Right lobe of liver (tissue), 6 donors: ENCODE measurements around the gene P2RX5. TPM values are rescaled to one million over a fixed set of nuclear protein-coding genes. Genes with fewer than 3 reads are reported as not detected.
A peak's percentile ranks its signal among the peaks of the same experiment; 100 is the strongest.

Source experiments
- ATAC-seq, 4 donors: fragments of 200-7000 bp; cut with Tn5 transposase; one replicate each; pipeline ENCODE4 v1.9.1; 2020; ENCODE audit warnings: mild to moderate bottlenecking in 4 of 4, moderate library complexity in 4 of 4
- DNase-seq, 3 donors: peaks; one replicate each; pipeline ENCODE4 v3.0.0-alpha.2; 2020
- H3K27ac ChIP-seq, 3 donors: fragments of 200-600 bp; one replicate each; pipeline ENCODE4 v1.8.0; 2022
- H3K27me3 ChIP-seq, 2 donors: fragments of 200-600 bp; one replicate each; pipeline ENCODE4 v1.8.0; 2022
- H3K36me3 ChIP-seq, 4 donors: fragments of 200-600 bp; sonication (generic) in 1 of 4; one replicate each; pipeline versions ENCODE4 v1.5.1 to v1.8.0; 2017 to 2022; ENCODE audit warnings: control low read depth in 1 of 4
- H3K4me1 ChIP-seq, 4 donors: fragments of 200-600 bp; sonication (generic) in 1 of 4; one replicate each; pipeline versions ENCODE4 v1.5.1 to v1.8.0; 2017 to 2022; ENCODE audit warnings: control low read depth in 1 of 4
- H3K4me3 ChIP-seq, 3 donors: fragments of 200-600 bp; one replicate each; pipeline ENCODE4 v1.8.0; 2022
- H3K9me3 ChIP-seq, 4 donors: fragments of 200-600 bp; sonication (generic) in 1 of 4; one replicate each; pipeline versions ENCODE4 v1.5.1 to v1.8.0; 2017 to 2022; ENCODE audit warnings: control low read depth in 1 of 4
- CTCF ChIP-seq, 4 donors: fragments of 200-600 bp in 3 of 4; fragments of 450-650 bp in 1 of 4; IDR thresholded peaks; one replicate each; pipeline versions ENCODE4 v1.5.1 to v1.8.0; 2016 to 2022; ENCODE audit warnings: antibody characterized with exemption in 4 of 4, mild to moderate bottlenecking in 2 of 4
- POLR2A ChIP-seq: fragments of 450-650 bp; IDR thresholded peaks from one replicate; pipeline ENCODE4 v1.6.1; 2017; ENCODE audit warnings: antibody characterized with exemption, mild to moderate bottlenecking
- WGBS: methylation state at CpG from one replicate; pipeline ENCODE4 v1.1.6; 2018; ENCODE audit warnings: low coverage, low lambda C conversion rate; ENCODE audit not compliant: insufficient coverage; ENCODE audit errors: missing lambda C conversion rate; 5-methylcytosine and 5-hydroxymethylcytosine counted together
- intact Hi-C, 2 donors: fragments of 100-400 bp; cut with DNase I; formaldehyde crosslinking; loops; one replicate each; pipeline versions ENCODE4 v1.11.2 to v1.14.1; 2022
- total RNA-seq, 6 experiments: library from RNA; depleted of rRNA in 2 of 6; stranded (reverse); fragments of >200 nt in 2 of 6; fragmentation: NEBNext Ultra II Directional in 3 of 6; extraction: Animal tissue kit (Norgen Biotek cat#: 25700) in 3 of 6; gene quantifications; one replicate each; pipeline versions ENCODE4 v1.1.0 to v1.2.4, GENCODE V29; 2016 to 2023
- donor health status: DM: no; HTN: yes; CAD: no.
- donor health status: DM: no; HTN: no; CAD: no.
- donor health status: DM: no; HTN: no; CAD: no.
- donor health status: DM: no; HTN: yes; CAD: no.
- donor health status: DM: no; HTN: yes; CAD: no.

P2RX5 gene
- total RNA-seq, 6 experiments from 2014 or later: 0.13 to 1.1 (median 0.40) TPM

- ATAC-seq (no peak), DNase-seq (peak in 1 of 3 donors; percentile 49)
- WGBS: 75% methylated on average over 12 of the region's 44 CpGs
- no peak overlapping the region for H3K4me3 ChIP-seq
- no peak overlapping the region for H3K27ac ChIP-seq
- intact Hi-C loops: no loop called here
- no peaks in the 10 kb centered on the region for H3K9me3 ChIP-seq
- no peaks in the 10 kb centered on the region for H3K4me1 ChIP-seq
- H3K36me3 ChIP-seq: no peaks in the 10 kb centered on the region
- TF ChIP-seq CTCF (IDR thresholded peaks at IDR 0.05) (no peak), POLR2A (no peak)
- H3K27me3 ChIP-seq: no peaks in the 10 kb centered on the region
Observed at GRCh38 chr17:3689262-3690093, 6.5 kb downstream of the P2RX5 start.

GRCh38 chr17:3688852-3689261 lies 7.1 kb downstream of the P2RX5 start:
- intact Hi-C loops: no loop called here
- no peak for TF ChIP-seq CTCF (IDR thresholded peaks at IDR 0.05)
- TF ChIP-seq POLR2A: no peak
- Histone ChIP-seq H3K27me3 (no peaks in the 10 kb centered on the region), H3K36me3 (no peaks in the 10 kb centered on the region), H3K4me3 (no peak overlapping the region), H3K27ac (no peak overlapping the region), H3K9me3 (no peaks in the 10 kb centered on the region), H3K4me1 (no peaks in the 10 kb centered on the region)
- DNase-seq: peak in 1 of 3 donors; percentile 44
- WGBS: 80% methylated on average over 1 of the region's 14 CpGs
- peak in 1 of 4 donors; percentile 20 for ATAC-seq

GRCh38 chr17:3688027-3688553 lies 7.9 kb downstream of the P2RX5 start:
- H3K4me1 ChIP-seq: no peaks in the 10 kb centered on the region
- H3K4me3 ChIP-seq: no peak overlapping the region
- ATAC-seq (no peak), DNase-seq (no peak)
- TF ChIP-seq CTCF (IDR thresholded peaks at IDR 0.05): no peak
- TF ChIP-seq POLR2A: no peak
- intact Hi-C loops: no loop called here
- H3K27ac ChIP-seq: no peak overlapping the region
- 60% methylated on average over 3 of the region's 19 CpGs for WGBS
- no peaks in the 10 kb centered on the region for H3K36me3 ChIP-seq
- no peaks in the 10 kb centered on the region for H3K9me3 ChIP-seq
- no peaks in the 10 kb centered on the region for H3K27me3 ChIP-seq

GRCh38 chr17:3685174-3685573 lies 10.8 kb downstream of the P2RX5 start:
- no peak for ATAC-seq

More at GRCh38 chr17:3685174-3685573, 10.8 kb downstream of the P2RX5 start:
- 24% methylated on average over 8 of the region's 13 CpGs for WGBS
- Histone ChIP-seq H3K4me1 (no peaks in the 10 kb centered on the region), H3K9me3 (no peaks in the 10 kb centered on the region), H3K27me3 (no peaks in the 10 kb centered on the region), H3K27ac (no peak overlapping the region), H3K4me3 (no peak overlapping the region), H3K36me3 (no peaks in the 10 kb centered on the region)
- TF ChIP-seq CTCF (IDR thresholded peaks at IDR 0.05): no peak
- no peak for TF ChIP-seq POLR2A
- intact Hi-C loops: no loop called here
- DNase-seq: no peak
